ENCODE measurements around the gene SMARCA2.

The SMARCA2 gene

GRCh38 chr9:2072752-2073405 lies 57.7 kb downstream of the SMARCA2 start:
- no peak for DNase-seq
- in situ Hi-C loops (cut with HindIII; ENCODE audit: low pct_ligation_motif_present, low pct_unique_long_range_greater_than_20kb, low sequenced_read_pairs), result no loop called here

DNA sequence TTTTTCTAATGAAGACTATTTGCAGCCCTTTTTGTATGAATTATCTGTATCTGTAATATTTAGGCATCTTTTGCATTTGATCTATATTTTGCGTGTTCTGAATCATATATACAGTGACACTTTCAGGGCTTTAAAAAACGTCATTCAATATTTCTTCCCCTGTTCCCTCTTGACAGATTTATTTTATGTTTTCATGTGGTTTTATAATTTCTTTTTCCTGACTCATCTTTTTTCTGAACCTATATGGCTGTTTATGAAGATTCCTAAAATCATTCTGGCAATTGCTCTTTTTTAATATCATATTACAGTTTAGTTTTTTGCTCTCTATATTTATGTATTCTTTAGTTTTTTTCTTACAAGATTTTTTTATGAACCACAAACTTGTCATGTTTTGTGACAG lies 67.6 kb downstream of the SMARCA2 start:
- in situ Hi-C loops (cut with HindIII; ENCODE audit: low pct_ligation_motif_present, low pct_unique_long_range_greater_than_20kb, low sequenced_read_pairs), result no loop called here
- DNase-seq, result no peak

GRCh38 chr9:2083479-2083878 lies 68.3 kb downstream of the SMARCA2 start:
- no peak for DNase-seq
- in situ Hi-C loops (cut with HindIII; ENCODE audit: low pct_ligation_motif_present, low pct_unique_long_range_greater_than_20kb, low sequenced_read_pairs), result no loop called here

- DNase-seq, result no peak
- in situ Hi-C loops (cut with HindIII; ENCODE audit: low pct_ligation_motif_present, low pct_unique_long_range_greater_than_20kb, low sequenced_read_pairs), result no loop called here
Measured at GRCh38 chr9:2085716-2086115, 70.6 kb downstream of the SMARCA2 start.

GRCh38 chr9:2086116-2086515 lies 71.0 kb downstream of the SMARCA2 start:
- in situ Hi-C loops (cut with HindIII; ENCODE audit: low pct_ligation_motif_present, low pct_unique_long_range_greater_than_20kb, low sequenced_read_pairs), result no loop called here
- DNase-seq, result no peak

DNA sequence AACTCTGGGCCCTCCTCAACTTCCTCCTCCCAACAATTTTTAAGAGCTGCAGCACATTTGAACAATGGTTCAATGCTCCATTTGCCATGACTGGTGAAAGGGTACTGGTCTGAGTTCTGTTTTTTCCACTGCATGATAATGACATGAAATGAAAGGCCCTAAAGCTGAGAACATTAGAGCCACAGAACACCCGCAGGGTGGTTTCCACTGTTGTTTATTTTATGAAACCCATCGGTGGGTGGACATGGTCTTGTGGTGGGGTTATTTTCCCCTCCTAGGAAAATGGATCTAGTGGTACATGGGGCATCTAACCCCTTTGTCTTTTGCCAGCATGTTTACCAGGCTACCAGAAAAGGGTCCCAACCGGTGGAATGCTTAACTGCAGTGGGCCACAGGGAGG lies 71.8 kb downstream of the SMARCA2 start:
- DNase-seq, result no peak
- in situ Hi-C loops (cut with HindIII; ENCODE audit: low pct_ligation_motif_present, low pct_unique_long_range_greater_than_20kb, low sequenced_read_pairs), result no loop called here

- in situ Hi-C loops (cut with HindIII; ENCODE audit: low pct_ligation_motif_present, low pct_unique_long_range_greater_than_20kb, low sequenced_read_pairs), result no loop called here
- DNase-seq, result peak; percentile 64
Measured at GRCh38 chr9:2087500-2088313, 72.6 kb downstream of the SMARCA2 start.

- in situ Hi-C loops (cut with HindIII; ENCODE audit: low pct_ligation_motif_present, low pct_unique_long_range_greater_than_20kb, low sequenced_read_pairs), result no loop called here
- DNase-seq, result peak; percentile 48
Measured at GRCh38 chr9:2093920-2094597, 78.9 kb downstream of the SMARCA2 start.

DNA sequence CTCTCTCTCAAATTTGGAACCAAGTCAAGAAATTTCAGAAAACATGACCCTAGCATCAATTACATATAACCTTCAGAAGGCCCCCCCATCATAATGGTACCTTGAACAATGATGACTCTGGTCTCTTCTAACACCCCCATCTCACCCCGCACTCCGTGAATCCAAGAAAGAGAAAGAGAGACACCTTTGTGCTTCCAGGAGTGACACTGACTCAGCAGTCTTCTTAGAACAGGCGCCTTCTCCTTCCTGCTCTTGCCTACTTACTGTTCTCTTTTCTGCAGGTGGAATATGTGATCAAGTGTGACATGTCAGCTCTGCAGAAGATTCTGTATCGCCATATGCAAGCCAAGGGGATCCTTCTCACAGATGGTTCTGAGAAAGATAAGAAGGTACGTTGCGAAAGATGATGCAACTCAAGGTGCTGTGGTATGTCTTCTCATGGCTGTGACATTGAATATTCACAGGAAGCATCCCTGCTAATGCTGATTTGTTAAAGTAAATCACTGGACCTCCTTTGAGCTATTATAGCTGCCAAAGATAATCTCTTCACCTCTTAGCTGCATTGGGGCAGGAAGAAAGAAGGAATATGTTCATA lies 81.3 kb downstream of the SMARCA2 start:
- DNase-seq, result no peak
- in situ Hi-C loops (cut with HindIII; ENCODE audit: low pct_ligation_motif_present, low pct_unique_long_range_greater_than_20kb, low sequenced_read_pairs), result no loop called here

DNA sequence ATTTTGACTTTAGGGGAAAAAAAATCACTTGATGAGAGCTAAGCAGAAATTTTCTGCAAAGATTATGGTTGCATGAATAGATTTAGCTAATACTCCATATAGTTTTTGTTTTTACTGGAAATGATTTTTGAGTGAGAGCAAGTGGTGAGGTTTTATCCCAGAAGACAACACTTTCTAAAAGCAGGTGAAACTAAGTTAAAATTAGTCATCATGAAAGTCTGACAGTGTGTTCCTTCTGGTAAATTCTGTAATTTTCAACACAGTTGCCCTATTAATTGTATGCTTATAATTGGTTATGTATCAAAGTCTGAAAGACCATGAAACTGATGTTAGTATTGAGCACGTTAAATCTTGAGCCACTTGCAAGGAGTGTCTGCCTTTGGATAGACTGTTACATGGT lies 91.5 kb downstream of the SMARCA2 start:
- in situ Hi-C loops (cut with HindIII; ENCODE audit: low pct_ligation_motif_present, low pct_unique_long_range_greater_than_20kb, low sequenced_read_pairs), result no loop called here
- no peak for DNase-seq

GRCh38 chr9:2107906-2108451 lies 92.8 kb downstream of the SMARCA2 start:
- in situ Hi-C loops (cut with HindIII; ENCODE audit: low pct_ligation_motif_present, low pct_unique_long_range_greater_than_20kb, low sequenced_read_pairs), result no loop called here
- no peak for DNase-seq

- DNase-seq, result peak; percentile 1
- in situ Hi-C loops (cut with HindIII; ENCODE audit: low pct_ligation_motif_present, low pct_unique_long_range_greater_than_20kb, low sequenced_read_pairs), result no loop called here
Measured at GRCh38 chr9:2109069-2109650, 94.0 kb downstream of the SMARCA2 start.

- DNase-seq, result no peak
- in situ Hi-C loops (cut with HindIII; ENCODE audit: low pct_ligation_motif_present, low pct_unique_long_range_greater_than_20kb, low sequenced_read_pairs), result no loop called here
Measured at GRCh38 chr9:2110036-2110435, 94.9 kb downstream of the SMARCA2 start.

- in situ Hi-C loops (cut with HindIII; ENCODE audit: low pct_ligation_motif_present, low pct_unique_long_range_greater_than_20kb, low sequenced_read_pairs), result no loop called here
- peak; percentile 33 for DNase-seq
Measured at GRCh38 chr9:2116073-2116472, 100.9 kb downstream of the SMARCA2 start.

DNA sequence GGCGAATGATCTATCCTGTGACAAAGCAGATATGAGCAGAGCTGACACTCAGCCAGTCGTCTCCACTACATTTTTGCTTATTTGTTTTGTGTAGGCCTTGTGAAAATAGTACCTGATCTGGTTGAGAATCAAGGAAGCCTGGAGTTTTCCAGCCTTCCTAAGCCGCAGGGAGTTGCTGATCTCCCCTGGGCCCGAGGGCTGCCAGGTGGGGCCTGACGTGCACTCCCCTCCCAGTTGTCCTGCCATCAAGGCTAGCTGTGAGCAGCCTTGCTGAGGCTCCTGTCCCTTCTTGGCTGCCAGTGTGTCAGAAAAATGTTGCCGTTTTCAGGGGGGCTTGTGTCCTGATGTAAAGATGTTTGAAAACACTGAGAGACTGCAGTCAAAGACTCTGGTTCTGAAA lies 102.4 kb downstream of the SMARCA2 start:
- DNase-seq, result no peak
- in situ Hi-C loops (cut with HindIII; ENCODE audit: low pct_ligation_motif_present, low pct_unique_long_range_greater_than_20kb, low sequenced_read_pairs), result no loop called here

GRCh38 chr9:2119566-2119965 lies 104.4 kb downstream of the SMARCA2 start:
- in situ Hi-C loops (cut with HindIII; ENCODE audit: low pct_ligation_motif_present, low pct_unique_long_range_greater_than_20kb, low sequenced_read_pairs), result no loop called here
- no peak for DNase-seq

- peak; percentile 51 for DNase-seq
- in situ Hi-C loops (cut with HindIII; ENCODE audit: low pct_ligation_motif_present, low pct_unique_long_range_greater_than_20kb, low sequenced_read_pairs), result no loop called here
Measured at GRCh38 chr9:2120926-2121689, 106.0 kb downstream of the SMARCA2 start.

DNA sequence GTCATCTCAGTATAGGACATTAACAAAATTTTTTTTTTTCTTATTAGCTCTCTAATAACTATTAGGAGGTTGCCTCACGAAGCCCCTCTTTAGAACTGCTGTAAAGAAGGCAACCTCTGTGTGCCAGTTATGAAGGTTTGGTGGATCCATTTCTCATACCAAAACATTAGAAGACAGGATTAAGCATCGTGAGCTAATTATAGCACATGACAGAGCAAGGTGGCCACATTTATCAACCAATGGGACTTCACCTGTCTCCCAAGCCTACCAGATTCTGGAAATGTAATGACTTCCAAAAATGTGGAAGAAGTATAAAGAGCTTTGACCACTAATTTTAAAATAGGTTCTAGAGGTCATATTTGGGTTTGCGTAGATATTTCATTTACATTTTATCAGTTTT lies 107.2 kb downstream of the SMARCA2 start:
- in situ Hi-C loops (cut with HindIII; ENCODE audit: low pct_ligation_motif_present, low pct_unique_long_range_greater_than_20kb, low sequenced_read_pairs), result no loop called here
- no peak for DNase-seq

All from ACHN (cell line).